ENCODE measurements around the gene MMP17.

DNA sequence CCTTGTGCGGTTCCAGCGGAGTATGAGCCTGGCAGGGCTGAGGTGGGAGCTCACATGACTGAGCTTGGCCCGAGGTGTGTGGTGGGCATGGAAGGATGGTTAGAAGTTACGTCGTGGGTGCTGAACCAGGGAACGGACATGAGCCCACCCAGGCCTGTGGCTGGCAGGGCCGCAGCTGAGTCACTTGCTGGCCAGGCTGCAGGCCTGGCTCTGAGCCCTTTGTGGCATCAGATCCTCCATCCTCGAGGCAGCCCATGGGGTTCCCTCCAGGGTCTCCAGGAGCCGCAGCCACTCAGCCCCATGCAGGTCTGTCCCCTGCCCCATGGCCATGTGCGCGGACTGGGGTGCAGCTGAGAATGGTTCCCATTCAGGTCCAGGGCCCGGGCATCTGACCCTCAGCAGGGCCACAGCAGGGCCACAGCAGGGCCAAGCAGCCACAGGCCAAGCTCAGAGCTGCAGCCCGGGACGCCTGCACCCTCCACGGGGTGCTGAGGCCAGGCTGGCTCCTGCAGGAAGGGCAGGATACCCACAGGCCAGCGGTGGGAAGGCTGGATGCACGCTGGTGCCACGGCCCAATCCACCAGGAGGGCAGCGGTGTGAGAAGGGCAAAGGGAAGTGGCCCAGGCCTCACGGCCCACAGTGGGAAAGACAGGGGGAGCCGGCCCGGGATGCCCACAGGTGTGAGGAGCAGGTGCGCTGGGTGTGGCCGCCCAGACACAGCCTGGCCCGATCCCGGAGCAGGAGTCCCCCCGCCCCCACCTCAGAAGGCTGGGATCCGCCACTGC, 39.9 kb downstream of the MMP17 start:
- TF ChIP-seq EZH2 (IDR thresholded peaks at IDR 0.05; ENCODE audit: borderline replicate concordance, low read depth, low read length, severe bottlenecking): no peak
- TF ChIP-seq, protein P1, sequence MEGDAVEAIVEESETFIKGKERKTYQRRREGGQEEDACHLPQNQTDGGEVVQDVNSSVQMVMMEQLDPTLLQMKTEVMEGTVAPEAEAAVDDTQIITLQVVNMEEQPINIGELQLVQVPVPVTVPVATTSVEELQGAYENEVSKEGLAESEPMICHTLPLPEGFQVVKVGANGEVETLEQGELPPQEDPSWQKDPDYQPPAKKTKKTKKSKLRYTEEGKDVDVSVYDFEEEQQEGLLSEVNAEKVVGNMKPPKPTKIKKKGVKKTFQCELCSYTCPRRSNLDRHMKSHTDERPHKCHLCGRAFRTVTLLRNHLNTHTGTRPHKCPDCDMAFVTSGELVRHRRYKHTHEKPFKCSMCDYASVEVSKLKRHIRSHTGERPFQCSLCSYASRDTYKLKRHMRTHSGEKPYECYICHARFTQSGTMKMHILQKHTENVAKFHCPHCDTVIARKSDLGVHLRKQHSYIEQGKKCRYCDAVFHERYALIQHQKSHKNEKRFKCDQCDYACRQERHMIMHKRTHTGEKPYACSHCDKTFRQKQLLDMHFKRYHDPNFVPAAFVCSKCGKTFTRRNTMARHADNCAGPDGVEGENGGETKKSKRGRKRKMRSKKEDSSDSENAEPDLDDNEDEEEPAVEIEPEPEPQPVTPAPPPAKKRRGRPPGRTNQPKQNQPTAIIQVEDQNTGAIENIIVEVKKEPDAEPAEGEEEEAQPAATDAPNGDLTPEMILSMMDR (IDR thresholded peaks at IDR 0.05; ENCODE audit: extremely low read depth in 1 of 2, insufficient read depth in 1 of 2, low read depth in 1 of 2, low read length in 2 of 2): no peak
